ENCODE data around the gene PTPA.
"Not testable (repeated sequence)": the region's sequence is repeated elsewhere in the genome, so short reads cannot be mapped to it uniquely, and the experiment has no call there.

Gene PTPA

DNA sequence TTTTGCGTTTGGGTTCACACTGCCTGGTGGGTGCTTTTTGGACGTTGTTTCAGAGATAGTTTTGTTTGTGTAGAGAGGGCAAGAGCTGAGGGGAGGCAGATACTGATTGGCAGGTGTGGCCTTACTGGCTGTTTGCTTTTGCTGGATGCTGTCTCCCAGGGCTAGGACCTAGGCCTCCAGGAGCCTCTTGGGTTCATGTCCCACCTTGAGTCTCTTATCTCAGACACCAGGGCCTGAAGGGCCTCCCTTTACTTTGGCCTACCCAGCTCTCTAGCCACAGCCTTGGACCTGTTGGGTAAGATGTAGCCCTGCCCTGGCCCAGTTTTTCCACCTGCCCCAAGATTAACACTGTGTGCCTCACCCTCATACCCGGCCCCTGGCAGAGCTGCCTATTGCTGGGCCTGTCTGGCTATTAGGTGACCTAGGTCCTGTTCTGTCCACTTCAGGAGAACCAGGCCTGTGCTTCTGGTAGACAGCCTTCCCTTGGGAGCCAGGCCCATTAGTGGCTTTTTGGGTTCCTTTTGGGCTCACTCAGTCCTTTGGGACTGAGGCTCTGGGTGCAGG, 13.4 kb downstream of the PTPA start:
- peaks cover 19% of the 10 kb centered on the region for H3K4me1 ChIP-seq (ENCODE audit: insufficient read depth, insufficient read length)
- H3K27me3 ChIP-seq (ENCODE audit: insufficient read depth, insufficient read length) = no peaks in the 10 kb centered on the region
- TF ChIP-seq ZNF274 (IDR thresholded peaks at IDR 0.05; ENCODE audit: low read depth, low read length) (no peak), SUZ12 (IDR thresholded peaks at IDR 0.05; ENCODE audit: extremely low read depth, insufficient read depth, insufficient read length) (no peak), YY1 (IDR thresholded peaks at IDR 0.05; ENCODE audit: insufficient read depth, insufficient read length) (no peak)
- no peak overlapping the region for H3K9ac ChIP-seq (ENCODE audit: insufficient read length, low read depth)
- DNase-seq (ENCODE audit: low read depth, low spot score) = no peak
- H3K4me3 ChIP-seq (ENCODE audit: insufficient read length, low read depth) = no peak overlapping the region
- H3K9me3 ChIP-seq (ENCODE audit: insufficient read depth, low read length) = no peaks in the 10 kb centered on the region
- H3K36me3 ChIP-seq (ENCODE audit: insufficient read depth, insufficient read length, low read length) = peaks cover 66% of the 10 kb centered on the region

DNA sequence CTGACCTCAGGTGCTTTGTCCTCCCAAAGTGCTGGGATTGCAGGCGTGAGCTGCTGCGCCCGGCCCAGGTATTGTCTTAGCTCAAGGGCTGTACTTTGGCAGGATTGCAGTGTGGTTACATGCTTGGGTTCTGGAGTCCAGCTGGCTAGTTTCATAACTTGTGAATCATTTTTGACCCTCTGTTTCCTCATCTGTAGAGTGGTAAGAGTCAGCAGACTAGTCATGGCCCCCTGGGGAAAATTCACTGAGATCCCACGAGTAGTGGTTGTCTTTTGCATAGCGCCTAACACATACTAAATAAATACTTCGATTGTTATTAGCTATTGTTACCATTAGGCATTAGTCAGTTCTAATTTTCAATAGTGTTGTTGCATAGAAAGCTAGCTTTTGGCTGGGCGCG, 14.3 kb downstream of the PTPA start:
- H3K27me3 ChIP-seq (ENCODE audit: insufficient read depth, insufficient read length) = no peaks in the 10 kb centered on the region
- peaks cover 73% of the 10 kb centered on the region for H3K36me3 ChIP-seq (ENCODE audit: insufficient read depth, insufficient read length, low read length)
- no peak overlapping the region for H3K9ac ChIP-seq (ENCODE audit: insufficient read length, low read depth)
- no peaks in the 10 kb centered on the region for H3K9me3 ChIP-seq (ENCODE audit: insufficient read depth, low read length)
- no peak overlapping the region for H3K4me3 ChIP-seq (ENCODE audit: insufficient read length, low read depth)
- DNase-seq (ENCODE audit: low read depth, low spot score) = no peak
- H3K4me1 ChIP-seq (ENCODE audit: insufficient read depth, insufficient read length) = peaks cover 19% of the 10 kb centered on the region
- TF ChIP-seq YY1 (IDR thresholded peaks at IDR 0.05; ENCODE audit: insufficient read depth, insufficient read length) (no peak), ZNF274 (IDR thresholded peaks at IDR 0.05; ENCODE audit: low read depth, low read length) (no peak), SUZ12 (IDR thresholded peaks at IDR 0.05; ENCODE audit: extremely low read depth, insufficient read depth, insufficient read length) (no peak)

GRCh38 chr9:129126749-129127618, 15.8 kb downstream of the PTPA start:
- no peak for TF ChIP-seq YY1 (IDR thresholded peaks at IDR 0.05; ENCODE audit: insufficient read depth, insufficient read length)
- TF ChIP-seq SUZ12 (IDR thresholded peaks at IDR 0.05; ENCODE audit: extremely low read depth, insufficient read depth, insufficient read length) = no peak
- TF ChIP-seq ZNF274 (IDR thresholded peaks at IDR 0.05; ENCODE audit: low read depth, low read length) = no peak
- H3K36me3 ChIP-seq (ENCODE audit: insufficient read depth, insufficient read length, low read length) = peaks cover 73% of the 10 kb centered on the region
- peak overlapping the region; percentile 68 for H3K9ac ChIP-seq (ENCODE audit: insufficient read length, low read depth)
- no peaks in the 10 kb centered on the region for H3K9me3 ChIP-seq (ENCODE audit: insufficient read depth, low read length)
- H3K4me3 ChIP-seq (ENCODE audit: insufficient read length, low read depth) = no peak overlapping the region
- peaks cover 23% of the 10 kb centered on the region for H3K4me1 ChIP-seq (ENCODE audit: insufficient read depth, insufficient read length)
- no peaks in the 10 kb centered on the region for H3K27me3 ChIP-seq (ENCODE audit: insufficient read depth, insufficient read length)
- DNase-seq (ENCODE audit: low read depth, low spot score) = peak; percentile 84

DNA sequence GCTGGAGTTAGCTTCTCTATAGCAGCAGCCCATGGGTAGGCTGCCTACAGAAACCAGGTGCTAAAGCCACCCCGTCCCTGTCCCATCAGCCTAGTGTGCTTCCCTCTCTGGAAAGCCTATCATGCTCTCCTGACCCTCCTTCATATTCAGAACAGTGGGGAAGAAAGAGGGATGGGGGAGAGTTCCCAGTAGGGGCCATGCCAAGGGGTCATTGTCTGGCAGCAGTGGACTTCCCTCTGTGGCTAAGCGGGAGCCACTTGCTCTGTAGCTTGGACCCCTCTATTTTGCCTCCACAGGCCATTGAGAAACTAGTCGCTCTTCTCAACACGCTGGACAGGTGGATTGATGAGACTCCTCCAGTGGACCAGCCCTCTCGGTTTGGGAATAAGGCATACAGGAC, 17.5 kb downstream of the PTPA start:
- H3K9me3 ChIP-seq (ENCODE audit: insufficient read depth, low read length) = no peaks in the 10 kb centered on the region
- peak overlapping the region; percentile 3 for H3K9ac ChIP-seq (ENCODE audit: insufficient read length, low read depth)
- peaks cover 75% of the 10 kb centered on the region for H3K36me3 ChIP-seq (ENCODE audit: insufficient read depth, insufficient read length, low read length)
- no peaks in the 10 kb centered on the region for H3K27me3 ChIP-seq (ENCODE audit: insufficient read depth, insufficient read length)
- no peak for DNase-seq (ENCODE audit: low read depth, low spot score)
- no peak overlapping the region for H3K4me3 ChIP-seq (ENCODE audit: insufficient read length, low read depth)
- H3K4me1 ChIP-seq (ENCODE audit: insufficient read depth, insufficient read length) = peaks cover 27% of the 10 kb centered on the region
- TF ChIP-seq ZNF274 (IDR thresholded peaks at IDR 0.05; ENCODE audit: low read depth, low read length) (no peak), YY1 (IDR thresholded peaks at IDR 0.05; ENCODE audit: insufficient read depth, insufficient read length) (no peak), SUZ12 (IDR thresholded peaks at IDR 0.05; ENCODE audit: extremely low read depth, insufficient read depth, insufficient read length) (no peak)

GRCh38 chr9:129130271-129130670, 19.1 kb downstream of the PTPA start:
- H3K9ac ChIP-seq (ENCODE audit: insufficient read length, low read depth); DNase-seq (ENCODE audit: low read depth, low spot score); H3K9me3 ChIP-seq (ENCODE audit: insufficient read depth, low read length); H3K4me3 ChIP-seq (ENCODE audit: insufficient read length, low read depth); H3K27me3 ChIP-seq (ENCODE audit: insufficient read depth, insufficient read length): not testable (repeated sequence)
- peaks cover 72% of the 10 kb centered on the region for H3K36me3 ChIP-seq (ENCODE audit: insufficient read depth, insufficient read length, low read length)
- H3K4me1 ChIP-seq (ENCODE audit: insufficient read depth, insufficient read length) = peaks cover 25% of the 10 kb centered on the region

GRCh38 chr9:129130791-129131190, 19.6 kb downstream of the PTPA start:
- Histone ChIP-seq H3K36me3 (ENCODE audit: insufficient read depth, insufficient read length, low read length) (peaks cover 72% of the 10 kb centered on the region), H3K4me3 (ENCODE audit: insufficient read length, low read depth) (no peak overlapping the region), H3K9ac (ENCODE audit: insufficient read length, low read depth) (no peak overlapping the region), H3K4me1 (ENCODE audit: insufficient read depth, insufficient read length) (peaks cover 20% of the 10 kb centered on the region), H3K27me3 (ENCODE audit: insufficient read depth, insufficient read length) (no peaks in the 10 kb centered on the region), H3K9me3 (ENCODE audit: insufficient read depth, low read length) (no peaks in the 10 kb centered on the region)
- no peak for DNase-seq (ENCODE audit: low read depth, low spot score)
- TF ChIP-seq YY1 (IDR thresholded peaks at IDR 0.05; ENCODE audit: insufficient read depth, insufficient read length) (no peak), SUZ12 (IDR thresholded peaks at IDR 0.05; ENCODE audit: extremely low read depth, insufficient read depth, insufficient read length) (no peak), ZNF274 (IDR thresholded peaks at IDR 0.05; ENCODE audit: low read depth, low read length) (no peak)

DNA sequence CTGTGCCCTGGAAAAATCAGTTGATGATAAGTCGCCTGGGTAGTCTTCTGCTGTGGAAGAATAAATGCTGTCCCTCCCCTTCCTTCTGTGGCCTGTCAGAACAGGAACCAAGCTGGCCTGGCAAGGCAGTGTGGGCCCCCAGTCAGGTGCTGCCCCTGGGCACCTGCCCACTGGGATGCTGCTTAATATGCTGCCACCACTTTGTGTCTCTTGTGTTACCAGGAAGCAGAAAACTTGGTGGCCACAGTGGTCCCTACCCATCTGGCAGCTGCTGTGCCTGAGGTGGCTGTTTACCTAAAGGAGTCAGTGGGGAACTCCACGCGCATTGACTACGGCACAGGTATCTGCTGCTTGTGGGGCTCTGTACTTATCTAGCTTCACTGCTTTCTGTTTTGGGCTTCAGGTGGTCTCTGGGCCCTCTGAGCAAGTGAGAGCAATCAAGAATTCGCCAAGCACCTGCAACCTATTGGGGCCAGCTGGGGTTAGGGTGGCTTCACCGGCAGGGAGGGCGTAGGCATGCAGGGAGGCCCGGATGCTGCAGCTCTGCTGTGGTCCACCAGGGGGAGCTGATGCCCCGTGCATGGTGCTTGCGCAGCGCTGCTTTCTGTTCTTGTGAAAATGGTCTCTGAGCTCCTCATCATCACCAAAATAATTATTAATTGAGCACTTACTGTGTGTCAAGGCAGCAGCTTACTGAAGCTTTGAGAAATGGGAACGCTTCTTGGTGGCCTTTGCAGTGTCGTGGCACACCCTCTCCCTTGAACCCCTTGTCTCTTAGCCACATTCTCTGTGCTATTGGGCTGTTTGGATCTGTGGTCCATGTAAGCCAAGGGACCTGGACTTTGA, 20.3 kb downstream of the PTPA start:
- H3K9me3 ChIP-seq (ENCODE audit: insufficient read depth, low read length) = no peaks in the 10 kb centered on the region
- peak; percentile 55 for DNase-seq (ENCODE audit: low read depth, low spot score)
- no peaks in the 10 kb centered on the region for H3K27me3 ChIP-seq (ENCODE audit: insufficient read depth, insufficient read length)
- H3K4me3 ChIP-seq (ENCODE audit: insufficient read length, low read depth) = no peak overlapping the region
- no peak for TF ChIP-seq ZNF274 (IDR thresholded peaks at IDR 0.05; ENCODE audit: low read depth, low read length)
- no peak for TF ChIP-seq SUZ12 (IDR thresholded peaks at IDR 0.05; ENCODE audit: extremely low read depth, insufficient read depth, insufficient read length)
- no peak for TF ChIP-seq YY1 (IDR thresholded peaks at IDR 0.05; ENCODE audit: insufficient read depth, insufficient read length)
- peaks cover 78% of the 10 kb centered on the region for H3K36me3 ChIP-seq (ENCODE audit: insufficient read depth, insufficient read length, low read length)
- H3K4me1 ChIP-seq (ENCODE audit: insufficient read depth, insufficient read length) = peaks cover 20% of the 10 kb centered on the region
- peak overlapping the region; percentile 46 for H3K9ac ChIP-seq (ENCODE audit: insufficient read length, low read depth)
